HEK293T (cell line): Measurements from ENCODE around the gene KDM3B.

ENCODE experiments used
- CTCF ChIA-PET: fragments of 350-600 bp; formaldehyde crosslinking; extraction: SDS; loops from one replicate; lab custom pipeline; 2021; ENCODE audit warnings: antibody characterized with exemption, inconsistent platforms; lab: Yijun Ruan, JAX
- POLR2A ChIA-PET: fragments of 350-600 bp; formaldehyde crosslinking; extraction: SDS; loops from one replicate; lab custom pipeline; 2020; ENCODE audit warnings: antibody characterized with exemption, inconsistent platforms; lab: Yijun Ruan, JAX
- DNase-seq: peaks from one replicate; pipeline ENCODE4 v3.0.0; 2012; ENCODE audit warnings: mixed read lengths; ENCODE audit errors: extremely low spot score
- ARNT ChIP-seq: fragments of 450-650 bp; IDR thresholded peaks from 2 replicates; pipeline ENCODE4 v1.6.1; 2017; ENCODE audit warnings: mild to moderate bottlenecking
- BHLHE40 ChIP-seq: fragments of 450-650 bp; IDR thresholded peaks from 2 replicates; pipeline ENCODE4 v1.6.1; 2016; ENCODE audit warnings: mild to moderate bottlenecking, moderate library complexity, borderline replicate concordance
- CTBP1 ChIP-seq: fragments of 450-650 bp; IDR thresholded peaks from 2 replicates; pipeline ENCODE4 v1.6.1; 2016; ENCODE audit warnings: borderline replicate concordance
- ELF4 ChIP-seq: fragments of 450-650 bp; IDR thresholded peaks from 2 replicates; pipeline ENCODE4 v1.6.1; 2017; ENCODE audit warnings: antibody characterized with exemption
- FOXA1 ChIP-seq: fragments of 450-650 bp; IDR thresholded peaks from 2 replicates; pipeline ENCODE4 v1.6.1; 2016; ENCODE audit warnings: mild to moderate bottlenecking
- FOXK2 ChIP-seq: fragments of 450-650 bp; IDR thresholded peaks from 2 replicates; pipeline ENCODE4 v1.6.1; 2016; ENCODE audit warnings: mild to moderate bottlenecking
- FOXM1 ChIP-seq: fragments of 450-650 bp; IDR thresholded peaks from 2 replicates; pipeline ENCODE4 v1.6.1; 2017; ENCODE audit warnings: mild to moderate bottlenecking, borderline replicate concordance
- HDGF ChIP-seq: fragments of 450-650 bp; IDR thresholded peaks from 2 replicates; pipeline ENCODE4 v1.6.1; 2017; ENCODE audit warnings: antibody characterized with exemption, borderline replicate concordance
- L3MBTL2 ChIP-seq: fragments of 450-650 bp; conservative IDR thresholded peaks from 2 replicates; pipeline ENCODE4 v1.6.1; 2016; ENCODE audit warnings: mild to moderate bottlenecking
- LEF1 ChIP-seq: fragments of 450-650 bp; IDR thresholded peaks from 2 replicates; pipeline ENCODE4 v1.6.1; 2017; ENCODE audit warnings: mild to moderate bottlenecking, borderline replicate concordance
- NFRKB ChIP-seq: fragments of 450-650 bp; IDR thresholded peaks from 2 replicates; pipeline ENCODE4 v1.6.1; 2016; ENCODE audit warnings: mild to moderate bottlenecking, moderate library complexity
- SP1 ChIP-seq: fragments of 450-650 bp; IDR thresholded peaks from 2 replicates; pipeline ENCODE4 v1.6.1; 2017
- SUZ12 ChIP-seq: fragments of 450-650 bp; IDR thresholded peaks from 2 replicates; pipeline ENCODE4 v1.6.1; 2016; ENCODE audit warnings: mild to moderate bottlenecking
- TARDBP ChIP-seq: fragments of 450-650 bp; IDR thresholded peaks from 2 replicates; pipeline ENCODE4 v1.6.1; 2016
- ZNF384 ChIP-seq: fragments of 450-650 bp; IDR thresholded peaks from 2 replicates; pipeline ENCODE4 v1.6.1; 2016
- TF ChIP-seq, protein P1 (sequence below): fragments of 450-650 bp; IDR thresholded peaks from 2 replicates; pipeline ENCODE4 v1.6.1; 2016

Gene KDM3B

GRCh38 chr5:138369261-138369660 is 16.8 kb downstream of the KDM3B start:
- POLR2A ChIA-PET = interaction anchor here (1.4 to 1.9 kb wide), 2 partner anchors 16 to 31 kb away, joined by 5 to 9 read pairs; partner anchors contain the start of genes FAM53C and KDM3B
- TF ChIP-seq CTBP1 = no peak
- no peak for TF ChIP-seq ZNF384
- no peak for TF ChIP-seq LEF1
- TF ChIP-seq FOXM1 = no peak
- no peak for TF ChIP-seq ARNT
- TF ChIP-seq HDGF = no peak
- no peak for TF ChIP-seq FOXA1
- TF ChIP-seq ELF4 = no peak
- no peak for TF ChIP-seq SP1
- no peak for TF ChIP-seq NFRKB
- TF ChIP-seq, protein P1, sequence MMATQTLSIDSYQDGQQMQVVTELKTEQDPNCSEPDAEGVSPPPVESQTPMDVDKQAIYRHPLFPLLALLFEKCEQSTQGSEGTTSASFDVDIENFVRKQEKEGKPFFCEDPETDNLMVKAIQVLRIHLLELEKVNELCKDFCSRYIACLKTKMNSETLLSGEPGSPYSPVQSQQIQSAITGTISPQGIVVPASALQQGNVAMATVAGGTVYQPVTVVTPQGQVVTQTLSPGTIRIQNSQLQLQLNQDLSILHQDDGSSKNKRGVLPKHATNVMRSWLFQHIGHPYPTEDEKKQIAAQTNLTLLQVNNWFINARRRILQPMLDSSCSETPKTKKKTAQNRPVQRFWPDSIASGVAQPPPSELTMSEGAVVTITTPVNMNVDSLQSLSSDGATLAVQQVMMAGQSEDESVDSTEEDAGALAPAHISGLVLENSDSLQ = no peak
- TF ChIP-seq SUZ12 = no peak
- no peak for TF ChIP-seq FOXK2
- no peak for DNase-seq
- CTCF ChIA-PET = interaction anchor here (7.7 kb wide), 1 partner anchor 16 kb away, joined by 55 read pairs; the partner anchor contains the start of gene KDM3B

GRCh38 chr5:138369706-138370105 is 17.2 kb downstream of the KDM3B start:
- TF ChIP-seq FOXM1 = no peak
- TF ChIP-seq LEF1 = no peak
- TF ChIP-seq, protein P1 = no peak
- no peak for TF ChIP-seq TARDBP
- TF ChIP-seq SP1 = no peak
- no peak for TF ChIP-seq NFRKB
- no peak for TF ChIP-seq L3MBTL2
- TF ChIP-seq FOXK2 = no peak
- no peak for TF ChIP-seq FOXA1
- no peak for TF ChIP-seq ARNT
- TF ChIP-seq SUZ12 = no peak
- no peak for TF ChIP-seq HDGF
- TF ChIP-seq ZNF384 = no peak
- no peak for TF ChIP-seq ELF4
- no peak for TF ChIP-seq BHLHE40
- no peak for TF ChIP-seq CTBP1
- CTCF ChIA-PET = interaction anchor here (7.7 kb wide), 1 partner anchor 17 kb away, joined by 55 read pairs; the partner anchor contains the start of gene KDM3B
- no peak for DNase-seq
- POLR2A ChIA-PET = interaction anchor here (1.4 to 1.9 kb wide), 2 partner anchors 16 to 32 kb away, joined by 5 to 9 read pairs; partner anchors contain the start of genes FAM53C and KDM3B

DNA sequence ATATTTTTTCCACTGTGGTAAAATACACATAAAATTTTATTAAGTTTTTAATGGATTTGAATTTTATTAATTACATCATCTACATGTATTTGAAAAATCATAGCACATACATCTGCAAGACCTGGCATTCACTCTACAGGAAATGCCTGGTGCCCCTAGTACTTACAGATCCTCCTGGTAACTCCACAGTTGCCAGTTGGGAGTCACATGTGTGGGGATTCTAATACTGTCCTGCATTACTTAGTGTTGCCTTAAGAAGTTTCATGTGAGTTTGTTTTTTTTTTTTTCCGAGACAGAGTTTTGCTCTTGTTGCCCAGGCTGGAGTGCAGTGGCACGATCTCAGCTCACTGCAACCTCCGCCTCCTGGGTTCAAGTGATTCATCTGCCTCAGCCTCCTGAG is 18.1 kb downstream of the KDM3B start:
- CTCF ChIA-PET = interaction anchor here (7.7 kb wide), 1 partner anchor 17 kb away, joined by 55 read pairs; the partner anchor contains the start of gene KDM3B

GRCh38 chr5:138371454-138371853 is 19.0 kb downstream of the KDM3B start:
- TF ChIP-seq FOXA1 = no peak
- no peak for TF ChIP-seq SUZ12
- no peak for TF ChIP-seq L3MBTL2
- no peak for TF ChIP-seq ARNT
- TF ChIP-seq BHLHE40 = no peak
- no peak for TF ChIP-seq ELF4
- TF ChIP-seq SP1 = no peak
- TF ChIP-seq, protein P1 = no peak
- ChIA-PET POLR2A (interaction anchor here (1.0 to 1.9 kb wide), 3 partner anchors 18 to 172 kb away, joined by 3 to 9 read pairs (median 4); partner anchors contain the start of genes ETF1 and KDM3B), CTCF (interaction anchor here (0.6 to 7.7 kb wide), 2 partner anchors 18 to 936 kb away, joined by 4 to 55 read pairs; partner anchors contain the start of gene KDM3B)
- DNase-seq = no peak

More for the DNA sequence above, 18.1 kb downstream of the KDM3B start:
- DNase-seq = no peak
- POLR2A ChIA-PET = interaction anchor here (1.0 kb wide), 2 partner anchors 17 to 173 kb away, joined by 3 to 4 read pairs; partner anchors contain the start of genes ETF1 and KDM3B
- TF ChIP-seq NFRKB = no peak
- no peak for TF ChIP-seq LEF1

- ChIA-PET CTCF (interaction anchor here (7.7 kb wide), 1 partner anchor 19 kb away, joined by 55 read pairs; the partner anchor contains the start of gene KDM3B), POLR2A (interaction anchor here (1.9 kb wide), 1 partner anchor 19 kb away, joined by 9 read pairs; the partner anchor contains the start of gene KDM3B)
- no peak for DNase-seq
- TF ChIP-seq HDGF = no peak
- TF ChIP-seq FOXM1 = no peak
- TF ChIP-seq L3MBTL2 = no peak
- no peak for TF ChIP-seq BHLHE40
- TF ChIP-seq ELF4 = no peak
- no peak for TF ChIP-seq SUZ12
- TF ChIP-seq ZNF384 = no peak
- no peak for TF ChIP-seq ARNT
- TF ChIP-seq NFRKB = no peak
- TF ChIP-seq SP1 = no peak
- TF ChIP-seq TARDBP = no peak
- no peak for TF ChIP-seq CTBP1
- TF ChIP-seq LEF1 = no peak
- no peak for TF ChIP-seq FOXK2
- no peak for TF ChIP-seq FOXA1
- TF ChIP-seq, protein P1 = no peak
Observed at GRCh38 chr5:138372225-138372624, 19.7 kb downstream of the KDM3B start.

- DNase-seq = no peak
- CTCF ChIA-PET = interaction anchor here (7.7 kb wide), 1 partner anchor 20 kb away, joined by 55 read pairs; the partner anchor contains the start of gene KDM3B
- POLR2A ChIA-PET = interaction anchor here (1.9 kb wide), 1 partner anchor 20 kb away, joined by 9 read pairs; the partner anchor contains the start of gene KDM3B
Observed at GRCh38 chr5:138372653-138373052, 20.2 kb downstream of the KDM3B start.

More at GRCh38 chr5:138372653-138373052, 20.2 kb downstream of the KDM3B start:
- no peak for TF ChIP-seq FOXK2
- no peak for TF ChIP-seq FOXM1
- TF ChIP-seq NFRKB = no peak
- TF ChIP-seq L3MBTL2 = no peak
- no peak for TF ChIP-seq FOXA1
- TF ChIP-seq, protein P1 = no peak
- no peak for TF ChIP-seq SP1
- no peak for TF ChIP-seq ARNT
- no peak for TF ChIP-seq ZNF384
- no peak for TF ChIP-seq TARDBP
- TF ChIP-seq ELF4 = no peak
- no peak for TF ChIP-seq SUZ12
- TF ChIP-seq HDGF = no peak
- TF ChIP-seq BHLHE40 = no peak
- TF ChIP-seq CTBP1 = no peak
- no peak for TF ChIP-seq LEF1
